Sigmoid colon (tissue), 7 donors: ENCODE results near the gene PTPRO. TPM values are rescaled to one million over a fixed set of nuclear protein-coding genes. Genes with fewer than 3 reads are reported as not detected.

Source experiments
- DNase-seq: peaks from one replicate; pipeline ENCODE4 v3.0.0-alpha.2; 2019
- H3K27ac ChIP-seq, 4 donors: fragments of 200-600 bp; sonication (generic); one replicate each; pipeline ENCODE4 v1.5.1; 2016 to 2019; ENCODE audit warnings: mild to moderate bottlenecking in 1 of 4
- H3K27me3 ChIP-seq, 3 donors: fragments of 200-600 bp; sonication (generic); one replicate each; pipeline ENCODE4 v1.5.1; 2019; ENCODE audit warnings: mild to moderate bottlenecking in 1 of 3
- H3K36me3 ChIP-seq, 4 donors: fragments of 200-600 bp; sonication (generic); one replicate each; pipeline ENCODE4 v1.5.1; 2016 to 2019
- H3K4me1 ChIP-seq, 4 donors: fragments of 200-600 bp; sonication (generic); one replicate each; pipeline ENCODE4 v1.5.1; 2017 to 2019
- H3K4me3 ChIP-seq, 4 donors: fragments of 200-600 bp; sonication (generic); one replicate each; pipeline ENCODE4 v1.5.1; 2017 to 2019; ENCODE audit warnings: mild to moderate bottlenecking in 2 of 4, moderate library complexity in 1 of 4
- H3K9me3 ChIP-seq, 4 donors: fragments of 200-600 bp in 3 of 4; sonication (generic) in 3 of 4; one replicate each; pipeline versions ENCODE4 v1.5.1 to v1.6.1; 2013 to 2019
- EP300 ChIP-seq, 4 donors: sonication (generic); formaldehyde crosslinking; IDR thresholded peaks; one replicate each; pipeline ENCODE4 v1.6.1; 2017; ENCODE audit warnings: antibody characterized with exemption in 4 of 4
- POLR2A ChIP-seq, 2 donors: fragments of 450-650 bp; IDR thresholded peaks; one replicate each; pipeline ENCODE4 v1.6.1; 2016; ENCODE audit warnings: antibody characterized with exemption in 2 of 2, mild to moderate bottlenecking in 2 of 2, moderate library complexity in 2 of 2
- POLR2AphosphoS5 ChIP-seq, 4 donors: sonication (generic); formaldehyde crosslinking; IDR thresholded peaks; one replicate each; pipeline ENCODE4 v1.6.1; 2017; ENCODE audit warnings: antibody characterized with exemption in 4 of 4
- WGBS, 2 donors: extraction: QIAGEN DNeasy Blood & Tissue Kit; methylation state at CpG; one replicate each; pipeline ENCODE4 v1.1.7; 2013; 5-methylcytosine and 5-hydroxymethylcytosine counted together
- intact Hi-C: fragments of 100-400 bp; cut with DNase I; formaldehyde crosslinking; loops from one replicate; pipeline ENCODE4 v1.15.1; 2023
- polyA plus RNA-seq, 3 donors: library from polyadenylated mRNA; stranded (reverse); fragments of 200-250 nt; gene quantifications; one replicate each; pipeline ENCODE4 v1.2.3, GENCODE V29; 2013
- total RNA-seq, 4 donors: library from RNA; depleted of rRNA; stranded (reverse); fragments of >200 nt; gene quantifications; one replicate each; pipeline ENCODE4 v1.1.0, GENCODE V29; 2016
- TF ChIP-seq, protein P1 (sequence below), 4 experiments: fragments of 450-650 bp in 3 of 4; fragments of 200-600 bp in 1 of 4; IDR thresholded peaks; one replicate each; pipeline ENCODE4 v1.5.1; 2016 to 2019; ENCODE audit warnings: antibody characterized with exemption in 4 of 4, mild to moderate bottlenecking in 3 of 4, moderate library complexity in 2 of 4
- donor health status: healthy with polysubstance abuse.
- donor health status: Bipolar disorder and iron deficiency.
- donor health status: healthy.

PTPRO gene
- total and polyA plus RNA-seq, 7 donors = 0.99 to 8.5 (median 1.9) TPM

DNA sequence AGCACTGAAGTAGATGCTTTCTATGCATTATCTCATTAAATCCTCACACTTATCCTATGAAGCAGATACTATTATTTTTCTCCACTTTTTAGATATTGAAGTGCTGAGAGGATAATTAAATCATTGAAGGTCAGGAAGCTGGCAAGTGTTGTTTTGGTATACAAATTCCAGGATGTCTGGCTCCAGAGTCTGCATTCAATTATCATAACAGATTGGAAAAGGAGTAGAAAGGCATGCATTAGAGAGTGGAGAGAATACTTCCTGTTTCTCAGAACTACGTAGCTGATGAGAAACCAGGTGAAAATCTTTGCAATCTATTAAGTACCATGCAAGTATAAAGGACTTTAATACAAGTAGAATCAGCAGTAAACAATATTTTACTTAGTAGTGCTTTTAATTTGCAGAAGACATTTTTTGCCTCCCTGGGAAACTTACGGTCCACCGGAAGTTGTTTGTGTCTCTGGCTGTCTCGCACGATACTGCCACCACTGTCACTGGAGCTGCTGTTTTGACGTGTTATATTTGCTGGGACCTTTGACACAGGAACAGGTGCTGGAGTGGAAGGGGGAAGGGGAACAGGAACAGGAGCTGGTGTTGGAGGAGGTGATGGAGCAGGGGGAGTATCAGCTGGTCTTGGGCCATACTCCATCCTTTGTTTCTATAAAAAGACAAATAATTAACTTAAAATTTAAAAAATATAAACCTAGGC is 308.9 kb downstream of the PTPRO start:
- WGBS, 2 donors = 58 to 79% methylated on average over 6 of the region's 6 CpGs
- Histone ChIP-seq H3K4me3 (no peak overlapping the region), H3K4me1 (peaks cover 0 to 44% (median 33%) of the 10 kb centered on the region in 4 donors), H3K9me3 (no peaks in the 10 kb centered on the region), H3K36me3 (peaks cover 0 to 10% (median 4%) of the 10 kb centered on the region in 4 donors), H3K27ac (peak overlapping the region; percentile 73 to 88 (median 82)), H3K27me3 (no peaks in the 10 kb centered on the region)
- no peak for TF ChIP-seq EP300 (IDR thresholded peaks at IDR 0.05)
- no peak for TF ChIP-seq POLR2A (IDR thresholded peaks at IDR 0.05)
- TF ChIP-seq, protein P1, sequence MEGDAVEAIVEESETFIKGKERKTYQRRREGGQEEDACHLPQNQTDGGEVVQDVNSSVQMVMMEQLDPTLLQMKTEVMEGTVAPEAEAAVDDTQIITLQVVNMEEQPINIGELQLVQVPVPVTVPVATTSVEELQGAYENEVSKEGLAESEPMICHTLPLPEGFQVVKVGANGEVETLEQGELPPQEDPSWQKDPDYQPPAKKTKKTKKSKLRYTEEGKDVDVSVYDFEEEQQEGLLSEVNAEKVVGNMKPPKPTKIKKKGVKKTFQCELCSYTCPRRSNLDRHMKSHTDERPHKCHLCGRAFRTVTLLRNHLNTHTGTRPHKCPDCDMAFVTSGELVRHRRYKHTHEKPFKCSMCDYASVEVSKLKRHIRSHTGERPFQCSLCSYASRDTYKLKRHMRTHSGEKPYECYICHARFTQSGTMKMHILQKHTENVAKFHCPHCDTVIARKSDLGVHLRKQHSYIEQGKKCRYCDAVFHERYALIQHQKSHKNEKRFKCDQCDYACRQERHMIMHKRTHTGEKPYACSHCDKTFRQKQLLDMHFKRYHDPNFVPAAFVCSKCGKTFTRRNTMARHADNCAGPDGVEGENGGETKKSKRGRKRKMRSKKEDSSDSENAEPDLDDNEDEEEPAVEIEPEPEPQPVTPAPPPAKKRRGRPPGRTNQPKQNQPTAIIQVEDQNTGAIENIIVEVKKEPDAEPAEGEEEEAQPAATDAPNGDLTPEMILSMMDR (IDR thresholded peaks at IDR 0.05) = no peak
- TF ChIP-seq POLR2AphosphoS5 (IDR thresholded peaks at IDR 0.05) = no peak
- DNase-seq = no peak
- intact Hi-C loops = no loop called here

DNA sequence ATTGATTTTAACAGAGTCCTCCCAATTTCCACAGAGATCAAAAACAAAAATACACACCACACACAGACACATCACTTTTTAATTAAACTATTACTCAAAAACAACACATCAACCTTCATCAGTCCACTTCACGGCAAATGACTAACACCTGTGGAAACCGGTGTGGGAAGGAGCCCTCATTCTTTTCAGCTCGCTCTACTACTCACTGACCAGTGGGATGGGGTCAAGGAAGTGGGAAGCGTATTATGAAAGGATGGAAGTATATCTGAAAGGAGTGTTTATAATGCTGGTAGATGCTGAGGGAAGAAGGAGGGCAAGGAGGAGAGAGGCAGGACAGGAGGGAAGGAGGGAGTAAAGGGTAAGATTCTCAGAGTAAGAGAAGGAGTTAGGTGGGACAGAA is 310.4 kb downstream of the PTPRO start:
- no peaks in the 10 kb centered on the region for H3K9me3 ChIP-seq
- H3K4me3 ChIP-seq = no peak overlapping the region
- intact Hi-C loops = no loop called here
- TF ChIP-seq POLR2A (IDR thresholded peaks at IDR 0.05) (no peak), EP300 (IDR thresholded peaks at IDR 0.05) (no peak), POLR2AphosphoS5 (IDR thresholded peaks at IDR 0.05) (no peak)
- TF ChIP-seq, protein P1 (IDR thresholded peaks at IDR 0.05) = no peak
- DNase-seq = no peak
- peaks cover 0 to 44% (median 30%) of the 10 kb centered on the region in 4 donors for H3K4me1 ChIP-seq
- no peaks in the 10 kb centered on the region for H3K27me3 ChIP-seq
- H3K27ac ChIP-seq = peak overlapping the region in 1 of 4 donors; percentile 4
- H3K36me3 ChIP-seq = peaks cover 0 to 10% (median 4%) of the 10 kb centered on the region in 4 donors
- 94 to 97% methylated on average over 4 of the region's 4 CpGs for WGBS, 2 donors

DNA sequence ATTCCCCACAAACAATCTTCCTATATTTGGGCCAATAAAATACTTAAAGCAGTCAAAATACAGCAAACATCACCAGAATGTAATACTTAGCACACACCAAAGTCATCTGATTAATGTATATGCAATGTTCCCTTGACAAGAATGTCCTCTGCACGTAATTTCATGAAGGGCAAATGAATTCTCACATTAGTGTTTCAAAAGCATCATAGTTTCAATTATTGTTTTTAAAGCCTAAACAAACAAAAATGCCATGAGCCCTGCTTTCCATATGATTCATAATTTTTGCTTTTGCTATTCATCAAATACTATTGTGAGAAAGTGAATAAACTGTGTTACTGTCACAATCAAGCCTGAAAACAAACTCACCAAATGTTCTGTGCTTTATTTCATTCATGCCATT is 310.9 kb downstream of the PTPRO start:
- Histone ChIP-seq H3K4me1 (peaks cover 0 to 41% (median 27%) of the 10 kb centered on the region in 4 donors), H3K27ac (peak overlapping the region in 1 of 4 donors; percentile 4), H3K9me3 (no peaks in the 10 kb centered on the region), H3K36me3 (peaks cover 0 to 10% (median 4%) of the 10 kb centered on the region in 4 donors), H3K27me3 (no peaks in the 10 kb centered on the region), H3K4me3 (no peak overlapping the region)
- 88 to 90% methylated on average over 1 of the region's 1 CpG for WGBS, 2 donors
- TF ChIP-seq POLR2A (IDR thresholded peaks at IDR 0.05) (no peak), POLR2AphosphoS5 (IDR thresholded peaks at IDR 0.05) (no peak), EP300 (IDR thresholded peaks at IDR 0.05) (no peak)
- TF ChIP-seq, protein P1 (IDR thresholded peaks at IDR 0.05) = no peak
- intact Hi-C loops = no loop called here
- DNase-seq = no peak

DNA sequence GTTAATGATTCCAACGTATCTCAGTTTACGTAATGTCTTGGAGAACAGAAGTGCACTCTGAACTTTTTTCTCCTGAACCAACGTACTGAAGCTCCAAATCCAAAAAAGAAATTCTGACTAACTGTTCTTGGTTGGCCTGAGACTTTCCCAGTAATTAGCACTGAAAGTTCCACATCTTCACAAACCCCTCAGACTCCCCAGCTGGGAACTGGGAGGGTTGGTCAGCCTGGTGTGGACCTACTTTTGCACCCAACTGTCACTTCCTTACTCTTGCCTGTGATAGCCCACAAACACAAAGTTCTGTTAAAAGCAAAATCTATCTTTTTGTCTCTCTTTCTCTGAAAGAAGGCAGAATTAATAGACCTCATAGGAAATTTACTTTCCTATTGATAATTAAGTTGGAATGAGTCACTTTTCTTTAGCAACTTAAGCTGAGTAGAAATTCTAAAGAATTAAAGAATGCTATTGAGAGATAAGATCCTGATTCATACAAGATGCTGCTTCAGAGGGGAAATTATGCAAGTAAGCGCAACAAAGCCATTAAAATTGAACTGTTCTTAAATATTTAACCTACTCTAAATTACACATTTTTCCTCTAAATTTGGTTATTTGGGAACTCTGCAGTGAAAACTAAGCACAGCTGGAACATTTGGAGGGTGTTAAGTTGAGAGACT is 311.8 kb downstream of the PTPRO start:
- H3K9me3 ChIP-seq = no peaks in the 10 kb centered on the region
- WGBS, 2 donors = 87 to 89% methylated on average over 4 of the region's 4 CpGs
- H3K27me3 ChIP-seq = no peaks in the 10 kb centered on the region
- peaks cover 0 to 10% (median 4%) of the 10 kb centered on the region in 4 donors for H3K36me3 ChIP-seq
- no peak overlapping the region for H3K27ac ChIP-seq
- H3K4me1 ChIP-seq = peaks cover 0 to 38% (median 26%) of the 10 kb centered on the region in 4 donors
- TF ChIP-seq POLR2AphosphoS5 (IDR thresholded peaks at IDR 0.05) (no peak), POLR2A (IDR thresholded peaks at IDR 0.05) (no peak), EP300 (IDR thresholded peaks at IDR 0.05) (no peak)
- TF ChIP-seq, protein P1 (IDR thresholded peaks at IDR 0.05) = no peak
- intact Hi-C loops = no loop called here
- DNase-seq = no peak
- H3K4me3 ChIP-seq = no peak overlapping the region
